Activated T-cell treated with anti-CD3 and anti-CD28 coated beads, Interleukin-2, amount 50 U/mL, for 72 hours (primary cell): Measurements from ENCODE around the gene SFT2D2. TPM values are rescaled to one million over a fixed set of nuclear protein-coding genes. Genes with fewer than 3 reads are reported as not detected.
A peak's percentile ranks its signal among the peaks of the same experiment; 100 is the strongest.

Source experiments
- ATAC-seq, 2 donors: fragments of 150-1000 bp; cut with Tn5 transposase; replicated peaks in 1 of 2; 2 replicates each; pipeline ENCODE4 v1.10.0; 2021; ENCODE audit warnings: moderate library complexity in 2 of 2, mild to moderate bottlenecking in 1 of 2
- DNase-seq, 2 donors: peaks; one replicate each; pipeline ENCODE4 v3.0.0; 2021 to 2022; ENCODE audit warnings: mixed read lengths in 1 of 2
- H3K27ac Mint-ChIP-seq: one replicate; pipeline ENCODE4 v1.8.0; 2022; ENCODE audit warnings: mild to moderate bottlenecking, moderate library complexity, mixed read lengths
- H3K27me3 Mint-ChIP-seq: one replicate; pipeline ENCODE4 v1.8.0; 2022; ENCODE audit warnings: low read depth, mixed read lengths
- H3K36me3 Mint-ChIP-seq, 2 donors: one replicate each; pipeline ENCODE4 v1.8.0; 2022; ENCODE audit warnings: mixed read lengths in 2 of 2, mild to moderate bottlenecking in 1 of 2; ENCODE audit not compliant: insufficient read depth in 2 of 2
- H3K4me1 Mint-ChIP-seq: one replicate; pipeline ENCODE4 v1.8.0; 2022; ENCODE audit warnings: low read depth, mixed read lengths
- H3K4me3 Mint-ChIP-seq, 2 donors: one replicate each; pipeline ENCODE4 v1.8.0; 2022; ENCODE audit warnings: mild to moderate bottlenecking in 2 of 2, mixed read lengths in 2 of 2, moderate library complexity in 2 of 2
- H3K9me3 Mint-ChIP-seq, 2 donors: one replicate each; pipeline ENCODE4 v1.8.0; 2022; ENCODE audit warnings: mixed read lengths in 2 of 2
- total RNA-seq, 2 donors: library from RNA; stranded (reverse); gene quantifications; one replicate each; pipeline ENCODE4 v1.2.3, GENCODE V29; 2022

Gene SFT2D2
- total RNA-seq, 2 donors from 2014 or later: 62.7 to 66.9 TPM

- Mint-ChIP-seq H3K36me3 (no peaks in the 10 kb centered on the region), H3K27ac (no peak overlapping the region), H3K9me3 (no peaks in the 10 kb centered on the region), H3K27me3 (no peaks in the 10 kb centered on the region), H3K4me3 (no peak overlapping the region), H3K4me1 (peaks cover 16% of the 10 kb centered on the region)
- DNase-seq: no peak
- ATAC-seq: no peak
Measured at GRCh38 chr1:168285971-168286927, 60.4 kb downstream of the SFT2D2 start.

DNA sequence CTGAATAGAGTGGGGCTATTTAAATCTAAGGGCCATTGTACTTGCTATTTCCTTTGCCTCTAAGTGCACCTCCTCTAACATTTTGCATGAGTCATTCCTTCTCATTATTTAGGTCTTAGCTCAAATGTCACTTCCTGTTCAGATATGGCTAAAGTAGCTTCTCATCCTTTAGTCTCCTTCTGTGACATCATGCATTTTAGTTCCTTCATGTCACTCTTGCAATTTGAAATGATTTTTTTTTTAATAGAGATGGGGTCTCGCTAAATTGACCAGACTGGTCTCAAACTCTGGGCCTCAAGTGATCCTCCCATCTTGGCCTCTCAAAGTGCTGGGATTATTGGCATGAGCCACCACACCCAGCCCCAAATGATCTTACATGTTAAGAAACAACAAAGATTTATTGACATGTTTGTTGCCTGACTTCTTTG lies 61.4 kb downstream of the SFT2D2 start:
- no peak overlapping the region for H3K4me3 Mint-ChIP-seq
- no peaks in the 10 kb centered on the region for H3K27me3 Mint-ChIP-seq
- H3K36me3 Mint-ChIP-seq: no peaks in the 10 kb centered on the region
- H3K9me3 Mint-ChIP-seq: no peaks in the 10 kb centered on the region
- ATAC-seq: peak; percentile 55 to 83
- peaks cover 16% of the 10 kb centered on the region for H3K4me1 Mint-ChIP-seq
- no peak for DNase-seq
- H3K27ac Mint-ChIP-seq: peak overlapping the region; percentile 3

GRCh38 chr1:168288311-168289052 lies 62.7 kb downstream of the SFT2D2 start:
- no peaks in the 10 kb centered on the region for H3K27me3 Mint-ChIP-seq
- H3K36me3 Mint-ChIP-seq: no peaks in the 10 kb centered on the region
- peak in 1 of 2 donors; percentile 35 for ATAC-seq

DNA sequence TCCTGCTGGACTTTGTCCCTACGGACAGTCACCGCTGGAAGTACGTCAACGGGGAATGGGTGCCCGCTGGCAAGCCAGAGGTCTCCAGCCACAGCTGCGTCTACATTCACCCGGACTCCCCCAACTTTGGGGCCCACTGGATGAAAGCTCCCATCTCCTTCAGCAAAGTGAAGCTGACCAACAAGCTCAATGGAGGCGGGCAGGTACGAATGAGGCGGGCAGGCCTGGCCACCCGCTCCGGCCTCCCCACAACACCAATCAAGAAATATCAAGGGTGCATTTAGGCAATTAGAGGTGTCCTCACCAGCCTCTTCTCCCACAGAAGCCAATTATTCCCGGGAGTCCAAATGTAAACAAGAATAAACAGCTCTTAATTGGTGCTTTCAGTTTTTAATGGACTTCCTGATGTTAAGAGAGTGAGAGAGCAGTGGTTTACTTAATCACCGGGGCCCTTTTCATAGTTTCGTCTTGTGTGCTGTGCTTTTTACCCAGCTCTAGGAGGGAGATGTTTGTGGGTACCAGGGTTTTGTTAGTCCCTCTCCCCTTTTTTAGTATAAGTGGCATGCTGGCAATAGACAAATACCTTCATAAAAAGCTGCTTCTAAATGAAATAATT lies 65.5 kb downstream of the SFT2D2 start:
- peaks cover 12% of the 10 kb centered on the region for H3K4me1 Mint-ChIP-seq
- no peaks in the 10 kb centered on the region for H3K27me3 Mint-ChIP-seq
- H3K27ac Mint-ChIP-seq: no peak overlapping the region
- no peak overlapping the region for H3K4me3 Mint-ChIP-seq
- H3K36me3 Mint-ChIP-seq: no peaks in the 10 kb centered on the region
- ATAC-seq (no peak), DNase-seq (no peak)
- H3K9me3 Mint-ChIP-seq: no peaks in the 10 kb centered on the region

More at GRCh38 chr1:168288311-168289052, 62.7 kb downstream of the SFT2D2 start:
- Mint-ChIP-seq H3K27ac (no peak overlapping the region), H3K4me1 (peaks cover 16% of the 10 kb centered on the region), H3K4me3 (no peak overlapping the region), H3K9me3 (no peaks in the 10 kb centered on the region)
- no peak for DNase-seq

DNA sequence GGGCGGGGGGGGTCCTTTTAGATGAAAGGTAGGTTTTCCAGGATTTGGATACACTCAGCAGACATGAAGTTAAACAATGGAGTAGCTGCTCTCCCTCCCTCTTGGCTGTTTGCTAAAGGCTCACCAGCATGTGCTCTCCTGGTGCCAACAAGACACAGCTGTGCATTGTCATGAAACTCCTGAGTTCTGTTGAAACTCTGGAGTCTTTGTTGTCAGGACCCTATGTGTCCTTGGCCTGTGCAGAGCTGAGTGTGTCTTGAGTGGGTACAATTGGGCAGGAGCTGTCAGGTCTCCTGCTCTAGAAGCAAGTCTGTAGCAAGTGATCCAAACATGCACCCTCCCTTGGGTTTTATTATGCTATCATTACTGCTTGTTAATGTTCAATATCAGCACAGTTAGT lies 67.6 kb downstream of the SFT2D2 start:
- no peak overlapping the region for H3K4me3 Mint-ChIP-seq
- H3K9me3 Mint-ChIP-seq: no peaks in the 10 kb centered on the region
- no peaks in the 10 kb centered on the region for H3K4me1 Mint-ChIP-seq
- DNase-seq (no peak), ATAC-seq (no peak)
- no peaks in the 10 kb centered on the region for H3K27me3 Mint-ChIP-seq
- H3K36me3 Mint-ChIP-seq: no peaks in the 10 kb centered on the region
- no peak overlapping the region for H3K27ac Mint-ChIP-seq

DNA sequence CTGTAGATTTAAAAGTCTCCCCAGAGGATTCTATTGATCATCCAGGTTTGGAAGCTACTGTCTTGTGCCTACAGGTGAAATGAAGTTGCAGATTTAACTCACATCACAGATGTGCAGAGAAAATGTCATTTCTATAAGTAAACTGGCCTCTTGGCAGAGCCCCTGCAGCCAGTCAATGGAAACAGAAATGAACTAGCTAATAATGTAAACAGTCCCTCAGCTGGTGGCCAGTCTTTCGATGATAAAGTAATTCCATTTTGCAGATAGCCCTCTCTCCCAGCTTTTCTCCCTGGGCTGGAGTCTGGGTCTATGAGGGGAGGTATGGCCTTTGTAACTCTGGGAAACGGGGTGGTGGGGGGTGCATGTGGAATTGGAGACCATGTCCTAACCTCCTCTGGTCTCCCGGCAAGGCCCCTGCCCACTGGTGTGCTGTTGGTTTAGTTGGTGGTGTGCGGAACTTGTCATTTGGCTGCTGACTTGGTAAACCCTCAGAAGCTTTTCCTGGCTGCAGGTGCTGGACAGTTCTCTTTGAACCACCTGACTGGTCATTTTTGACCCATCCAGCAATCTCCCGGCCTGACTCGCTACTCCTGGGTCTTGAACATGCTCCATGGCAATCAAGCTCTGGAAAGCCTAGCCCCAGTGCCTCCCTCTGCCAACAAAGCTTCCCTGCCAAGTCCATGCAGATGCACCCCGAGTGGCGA lies 69.8 kb downstream of the SFT2D2 start:
- Mint-ChIP-seq H3K27me3 (no peaks in the 10 kb centered on the region), H3K4me3 (no peak overlapping the region), H3K4me1 (no peaks in the 10 kb centered on the region), H3K9me3 (no peaks in the 10 kb centered on the region), H3K36me3 (no peaks in the 10 kb centered on the region), H3K27ac (no peak overlapping the region)
- no peak for DNase-seq
- no peak for ATAC-seq

- H3K4me3 Mint-ChIP-seq: no peak overlapping the region
- H3K9me3 Mint-ChIP-seq: no peaks in the 10 kb centered on the region
- DNase-seq (no peak), ATAC-seq (no peak)
- H3K27ac Mint-ChIP-seq: no peak overlapping the region
- H3K4me1 Mint-ChIP-seq: no peaks in the 10 kb centered on the region
- no peaks in the 10 kb centered on the region for H3K27me3 Mint-ChIP-seq
- no peaks in the 10 kb centered on the region for H3K36me3 Mint-ChIP-seq
Measured at GRCh38 chr1:168297019-168297730, 71.4 kb downstream of the SFT2D2 start.

DNA sequence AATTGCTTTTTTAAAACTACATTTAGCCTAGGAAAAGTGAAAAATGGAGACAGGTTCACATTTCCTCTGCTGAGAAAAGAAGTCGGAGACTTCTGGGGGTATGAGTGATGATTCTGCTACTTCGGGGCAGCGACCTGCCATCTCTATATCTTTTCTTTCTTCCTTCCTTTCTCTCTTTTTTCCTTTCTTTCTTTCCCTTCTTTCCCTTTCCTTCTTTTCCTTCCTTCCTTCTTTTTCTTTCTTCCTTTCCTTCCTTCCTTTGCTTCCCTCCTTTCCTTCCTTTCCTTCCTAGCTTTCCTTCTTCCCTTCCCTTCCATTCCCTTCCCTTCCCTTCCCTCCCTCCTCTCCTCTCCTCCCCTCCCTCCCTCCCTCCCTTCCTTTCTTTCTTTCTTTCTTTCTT lies 72.6 kb downstream of the SFT2D2 start:
- Mint-ChIP-seq H3K9me3 (no peaks in the 10 kb centered on the region), H3K4me3 (no peak overlapping the region), H3K27me3 (no peaks in the 10 kb centered on the region), H3K36me3 (no peaks in the 10 kb centered on the region), H3K4me1 (no peaks in the 10 kb centered on the region), H3K27ac (no peak overlapping the region)
- ATAC-seq (no peak), DNase-seq (no peak)

DNA sequence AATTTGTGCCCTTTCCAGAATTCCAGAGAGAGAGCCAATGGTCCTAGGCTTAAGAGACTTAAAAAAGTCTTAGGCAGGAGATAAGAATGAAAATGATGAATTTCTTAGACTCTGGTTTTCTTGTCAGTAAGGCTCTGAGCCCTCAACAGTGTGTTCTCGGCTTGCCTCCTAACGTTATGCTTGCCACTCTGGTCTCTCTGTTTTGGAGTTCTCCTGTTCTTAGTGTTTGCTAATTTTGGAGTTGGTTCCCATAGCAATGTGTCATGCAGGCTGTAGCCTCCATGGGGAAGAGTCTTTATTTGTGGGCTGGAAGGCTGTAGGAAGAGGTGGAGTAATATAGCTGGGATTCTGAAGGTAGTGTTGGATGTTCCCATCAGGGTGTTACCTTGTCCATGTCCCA lies 74.8 kb downstream of the SFT2D2 start:
- H3K4me3 Mint-ChIP-seq: no peak overlapping the region
- H3K27ac Mint-ChIP-seq: no peak overlapping the region
- no peaks in the 10 kb centered on the region for H3K27me3 Mint-ChIP-seq
- no peaks in the 10 kb centered on the region for H3K4me1 Mint-ChIP-seq
- DNase-seq (no peak), ATAC-seq (no peak)
- no peaks in the 10 kb centered on the region for H3K36me3 Mint-ChIP-seq
- no peaks in the 10 kb centered on the region for H3K9me3 Mint-ChIP-seq

GRCh38 chr1:168301664-168302320 lies 76.0 kb downstream of the SFT2D2 start:
- Mint-ChIP-seq H3K4me1 (no peaks in the 10 kb centered on the region), H3K9me3 (no peaks in the 10 kb centered on the region)

More at GRCh38 chr1:168301664-168302320, 76.0 kb downstream of the SFT2D2 start:
- no peaks in the 10 kb centered on the region for H3K27me3 Mint-ChIP-seq
- no peak for DNase-seq
- ATAC-seq: no peak
- peaks cover 0 to 2% of the 10 kb centered on the region in 2 donors for H3K36me3 Mint-ChIP-seq
- H3K4me3 Mint-ChIP-seq: no peak overlapping the region
- H3K27ac Mint-ChIP-seq: no peak overlapping the region
